Fibroblast of pulmonary artery (primary cell): ENCODE results near the gene PROCA1.

Experiments
- DNase-seq: peaks from one replicate; pipeline ENCODE4 v3.0.0-alpha.2; 2010; ENCODE audit warnings: low read depth
- H3K4me3 ChIP-seq: replicated peaks from 2 replicates; pipeline ENCODE4 v1.5.1; 2011; ENCODE audit warnings: low read depth, mild to moderate bottlenecking, control low read depth, low read length, moderate library complexity
- CTCF ChIP-seq: IDR thresholded peaks from 2 replicates; pipeline ENCODE4 v1.5.1; 2011; ENCODE audit warnings: mild to moderate bottlenecking, control low read depth, low read length, inconsistent platforms; ENCODE audit errors: missing control alignments

PROCA1 gene

GRCh38 chr17:28707339-28707720, 4.4 kb downstream of the PROCA1 start:
- DNase-seq = no peak
- H3K4me3 ChIP-seq = no peak overlapping the region
- TF ChIP-seq CTCF = no peak

GRCh38 chr17:28706471-28707338, 5.0 kb downstream of the PROCA1 start:
- no peak for TF ChIP-seq CTCF

GRCh38 chr17:28705728-28706334, 5.9 kb downstream of the PROCA1 start:
- DNase-seq = no peak
- no peak for TF ChIP-seq CTCF
- H3K4me3 ChIP-seq = no peak overlapping the region

More at GRCh38 chr17:28706471-28707338, 5.0 kb downstream of the PROCA1 start:
- H3K4me3 ChIP-seq = no peak overlapping the region
- DNase-seq = no peak

- no peak for DNase-seq
- no peak for TF ChIP-seq CTCF
- H3K4me3 ChIP-seq = no peak overlapping the region
These were observed 6.5 kb downstream of the PROCA1 start for GRCh38 chr17:28705074-28705659.

- no peak overlapping the region for H3K4me3 ChIP-seq
- no peak for DNase-seq
- TF ChIP-seq CTCF = no peak
These were observed 7.3 kb downstream of the PROCA1 start for GRCh38 chr17:28704219-28704858.

- H3K4me3 ChIP-seq = no peak overlapping the region
- no peak for DNase-seq
- no peak for TF ChIP-seq CTCF
These were observed 8.0 kb downstream of the PROCA1 start for GRCh38 chr17:28703552-28704218.
